OCI-M2 (cell line): ENCODE measurements around the gene SDHAF1.
"Not testable (repeated sequence)": the region's sequence is repeated elsewhere in the genome, so short reads cannot be mapped to it uniquely, and the experiment has no call there.

Experiments used
- DNase-seq: peaks from one replicate; lab custom pipeline; 2025; ENCODE audit not compliant: unreplicated experiment; lab: John Stamatoyannopoulos, UW

SDHAF1 gene

DNA sequence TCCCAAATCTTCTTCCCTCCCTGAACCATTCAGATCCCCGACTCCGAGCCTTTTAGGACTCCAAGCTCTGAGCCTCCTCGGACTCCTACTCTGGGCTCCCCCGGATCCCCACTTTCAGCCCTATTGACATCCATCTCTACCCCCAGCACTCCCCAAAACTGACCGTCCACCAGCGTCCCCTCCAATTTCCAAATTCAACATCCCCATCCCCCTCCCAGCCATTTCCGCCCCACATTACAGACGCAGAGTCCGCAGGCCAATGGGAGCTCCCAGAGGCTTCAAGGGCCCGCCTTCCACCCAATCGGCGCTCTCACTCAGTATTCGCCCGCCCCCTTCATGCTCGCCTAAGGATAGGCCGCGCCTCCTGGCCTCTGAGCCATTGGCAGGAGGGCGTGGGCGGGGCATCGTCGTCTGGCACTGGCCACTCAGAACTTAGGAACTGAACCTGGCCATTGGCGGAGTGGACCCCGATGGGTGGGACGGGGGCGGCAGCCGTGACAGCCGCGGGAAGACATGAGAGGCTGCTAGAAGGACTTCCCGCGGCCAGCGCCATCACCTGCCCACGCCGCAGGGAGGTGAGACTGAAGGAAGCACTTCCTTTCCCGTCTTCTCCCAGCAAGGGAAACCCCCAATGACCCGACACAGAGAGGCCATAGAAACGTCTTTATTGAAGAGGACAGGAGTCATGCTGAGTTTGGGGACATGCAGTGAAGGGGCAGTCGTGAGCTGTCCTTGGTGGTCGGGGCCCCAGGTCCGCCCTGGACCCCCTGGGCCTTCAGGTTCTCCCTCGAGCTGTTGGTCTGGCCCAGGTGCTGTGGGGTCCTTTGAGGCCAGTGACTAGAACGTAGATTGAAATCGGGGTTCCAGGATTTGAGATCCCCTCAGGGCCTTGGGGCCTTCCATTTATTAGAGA, 19.3 kb downstream of the SDHAF1 start, which contains the start of gene ALKBH6:
ALKBH6 (minus strand) TSS at position 202 of the 913 bp plus-strand sequence. CDS start 816 bp downstream, outside the sequence.
- DNase-seq = peak; percentile 100

DNA sequence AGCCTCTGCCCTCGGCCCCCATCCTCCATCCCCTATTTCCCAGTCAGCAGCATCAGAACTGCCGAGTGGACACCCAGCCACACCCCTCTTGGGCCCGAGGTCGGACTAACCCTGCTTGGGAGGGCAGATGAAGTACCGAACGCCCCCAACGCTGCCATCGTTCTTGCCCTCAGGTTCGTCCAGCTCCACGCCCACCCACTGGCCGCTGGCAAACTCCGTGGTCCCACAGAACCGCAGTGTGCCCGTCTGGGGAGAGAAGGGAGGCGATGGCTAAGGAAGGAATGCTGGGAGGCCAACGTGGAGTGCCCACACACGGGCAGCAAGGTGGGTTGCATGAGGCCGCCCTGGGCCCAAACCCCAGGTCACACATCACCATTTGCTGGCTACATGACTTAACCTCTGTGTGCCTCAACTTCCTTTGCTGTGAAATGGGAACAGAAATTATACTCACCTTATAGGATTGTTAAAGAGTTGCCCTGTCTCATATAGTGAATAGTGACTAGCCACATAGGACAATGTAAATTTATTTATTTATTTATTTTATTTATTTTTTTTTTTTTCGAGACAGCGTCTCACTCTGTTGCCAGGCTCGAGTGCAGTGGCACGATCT, 24.2 kb downstream of the SDHAF1 start:
- DNase-seq = no peak

DNA sequence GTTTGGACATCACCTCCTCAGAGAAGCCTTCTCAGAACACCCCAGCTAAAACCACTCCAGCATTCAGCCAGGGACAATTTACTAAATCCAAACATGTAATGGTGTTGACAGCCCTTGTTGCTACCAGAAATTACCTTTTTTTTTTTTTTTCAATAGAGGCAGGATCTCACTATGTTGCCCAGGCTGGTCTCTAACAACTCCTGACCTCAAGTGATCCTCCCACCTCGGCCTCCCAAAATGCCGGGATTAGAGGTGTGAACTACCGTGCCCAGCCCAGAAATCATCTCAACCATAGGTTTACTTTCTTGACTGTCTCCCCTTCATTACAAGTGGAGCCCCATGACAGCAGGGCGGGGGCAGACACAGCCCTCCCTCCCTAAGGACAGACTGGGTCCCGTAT, 28.4 kb downstream of the SDHAF1 start:
- no peak for DNase-seq

DNA sequence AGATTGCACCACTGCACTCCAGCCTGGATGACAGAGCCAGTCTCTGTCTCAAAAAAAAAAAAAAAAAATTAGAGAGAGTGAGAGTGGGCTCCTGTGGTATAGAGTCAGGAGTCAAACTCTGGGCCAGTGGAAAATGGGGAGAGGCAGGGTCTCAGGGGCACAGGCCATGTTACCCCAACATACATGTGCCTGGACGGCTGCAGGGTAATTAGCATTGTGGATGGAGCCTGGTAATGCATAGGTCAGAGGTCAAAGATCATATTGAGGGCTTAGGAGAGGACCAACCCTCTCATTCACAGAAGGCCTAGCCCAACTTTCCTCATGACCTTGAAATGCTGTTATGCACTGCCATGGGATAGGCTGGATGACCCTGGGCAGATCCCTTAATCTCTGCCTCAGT, 30.6 kb downstream of the SDHAF1 start:
- no peak for DNase-seq

- DNase-seq = no peak
Observed at GRCh38 chr19:36026091-36026876, 31.3 kb downstream of the SDHAF1 start.

GRCh38 chr19:36027696-36028095, 32.7 kb downstream of the SDHAF1 start:
- no peak for DNase-seq

DNA sequence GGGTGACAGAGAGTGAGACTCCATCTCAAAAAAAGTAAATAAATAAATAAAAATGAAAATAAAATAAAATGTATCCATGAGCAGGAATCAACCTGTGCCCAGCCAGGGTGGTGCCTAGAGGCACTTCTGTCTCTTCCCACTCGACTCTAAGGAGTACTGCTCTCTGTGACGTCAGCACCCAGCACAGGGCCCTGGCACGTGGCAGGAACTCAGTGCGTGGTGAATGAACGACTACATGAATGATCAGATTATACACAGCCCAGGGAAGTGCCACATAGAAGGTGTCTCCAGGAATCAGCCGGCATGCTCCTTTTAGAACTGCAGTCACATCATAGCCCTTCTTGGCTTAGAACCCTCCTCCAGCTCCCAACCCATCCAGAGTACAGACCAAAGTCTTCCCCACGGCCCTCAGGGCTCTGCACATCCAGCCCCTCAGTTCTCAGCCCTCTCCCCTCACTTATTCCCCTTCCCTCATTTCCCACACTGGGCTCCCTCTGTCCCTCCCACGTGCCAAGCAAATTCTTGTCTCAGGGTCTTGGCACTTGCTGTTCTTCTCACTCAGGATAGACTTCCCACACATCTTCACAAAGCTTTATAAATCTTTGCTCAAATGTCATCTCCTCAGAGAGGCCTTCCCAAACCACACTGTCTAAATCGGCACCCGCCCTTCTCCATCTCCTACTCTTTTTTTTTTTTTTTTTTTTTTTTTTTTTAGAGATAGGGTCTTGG, 33.5 kb downstream of the SDHAF1 start:
- no peak for DNase-seq

- no peak for DNase-seq
Observed at GRCh38 chr19:36030264-36031148, 35.5 kb downstream of the SDHAF1 start.

- DNase-seq = no peak
Observed at GRCh38 chr19:36031308-36031707, 36.3 kb downstream of the SDHAF1 start.

- DNase-seq = no peak
Observed at GRCh38 chr19:36032251-36033104, 37.5 kb downstream of the SDHAF1 start, which contains the start of gene CLIP3. CLIP3 (minus strand) TSS chr19:36032873; CDS start chr19:36032357, 516 bp downstream.

GRCh38 chr19:36040495-36040894, 45.5 kb downstream of the SDHAF1 start:
- no peak for DNase-seq

GRCh38 chr19:36041092-36041491, 46.1 kb downstream of the SDHAF1 start:
- not testable (repeated sequence) for DNase-seq

DNA sequence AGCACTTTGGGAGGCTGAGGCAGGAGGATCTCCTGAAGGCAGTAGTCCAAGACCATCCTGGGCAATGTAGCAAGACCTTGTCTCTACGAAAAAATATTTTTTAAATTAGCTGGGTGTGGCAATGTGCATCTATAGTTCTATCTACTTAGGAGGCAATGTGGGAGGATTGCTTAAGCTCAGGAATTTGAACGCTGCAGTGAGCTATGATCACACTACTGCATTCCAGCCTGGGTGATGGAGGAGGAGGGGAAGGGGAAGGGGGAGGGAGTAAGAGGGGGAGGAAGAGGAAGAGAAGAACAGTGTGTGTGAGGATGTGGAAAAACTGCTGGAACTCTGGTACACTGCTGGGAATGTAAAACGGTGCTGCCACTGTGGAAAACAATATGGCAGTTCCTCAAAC, 46.8 kb downstream of the SDHAF1 start:
- no peak for DNase-seq

- no peak for DNase-seq
Observed at GRCh38 chr19:36043952-36044351, 49.0 kb downstream of the SDHAF1 start.
